Measurements from ENCODE around the gene STARD5.

The STARD5 gene

DNA sequence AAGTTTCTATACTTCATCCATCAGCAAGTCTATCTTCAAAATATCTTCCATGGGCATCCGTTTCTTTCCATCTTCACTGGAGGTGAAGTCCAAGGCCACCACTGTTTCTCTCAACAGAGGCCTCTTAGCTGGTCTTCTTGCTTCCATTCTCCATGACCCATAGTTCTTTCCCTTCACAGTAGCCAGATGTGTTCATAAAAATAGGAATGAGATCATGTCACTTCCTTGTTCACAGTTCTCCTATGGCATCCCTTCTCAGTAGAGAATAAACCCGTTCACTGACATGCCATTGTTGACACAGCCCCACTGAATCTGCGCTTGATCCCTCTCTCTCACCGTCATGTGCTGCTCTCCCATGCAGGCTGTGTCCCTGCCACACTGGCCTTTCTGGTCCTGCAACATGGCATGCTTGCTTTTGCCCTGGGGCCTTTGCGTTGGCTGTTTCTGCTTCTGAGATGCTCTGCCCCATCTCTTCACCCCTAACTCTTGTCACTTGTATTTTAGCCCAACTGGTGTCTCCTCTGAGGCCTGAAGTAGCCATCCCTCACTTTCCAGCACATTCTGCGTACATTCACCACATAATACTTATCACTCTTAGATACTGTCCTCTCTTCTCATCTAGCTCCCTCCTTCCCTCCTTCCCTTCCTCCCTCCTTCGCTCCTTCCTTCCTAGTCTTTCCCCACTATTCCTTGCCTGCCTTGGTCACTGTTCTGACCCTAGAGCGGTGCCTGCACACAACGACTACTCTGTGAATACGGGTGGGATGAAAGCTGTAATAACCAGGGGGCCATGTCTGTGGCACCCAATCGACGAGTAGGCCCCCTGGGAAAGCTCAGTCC is 42.0 kb downstream of the STARD5 start:
- no peak for DNase-seq
- in situ Hi-C loops (cut with HindIII; ENCODE audit: low pct_ligation_motif_present, low pct_unique_long_range_greater_than_20kb, low sequenced_read_pairs): no loop called here

GRCh38 chr15:81281456-81281735 is 42.5 kb downstream of the STARD5 start:
- DNase-seq: no peak
- in situ Hi-C loops (cut with HindIII; ENCODE audit: low pct_ligation_motif_present, low pct_unique_long_range_greater_than_20kb, low sequenced_read_pairs): no loop called here

GRCh38 chr15:81280696-81281455 is 43.1 kb downstream of the STARD5 start:
- DNase-seq: no peak
- in situ Hi-C loops (cut with HindIII; ENCODE audit: low pct_ligation_motif_present, low pct_unique_long_range_greater_than_20kb, low sequenced_read_pairs): no loop called here

GRCh38 chr15:81279621-81280485 is 44.1 kb downstream of the STARD5 start:
- in situ Hi-C loops (cut with HindIII; ENCODE audit: low pct_ligation_motif_present, low pct_unique_long_range_greater_than_20kb, low sequenced_read_pairs): no loop called here
- no peak for DNase-seq

DNA sequence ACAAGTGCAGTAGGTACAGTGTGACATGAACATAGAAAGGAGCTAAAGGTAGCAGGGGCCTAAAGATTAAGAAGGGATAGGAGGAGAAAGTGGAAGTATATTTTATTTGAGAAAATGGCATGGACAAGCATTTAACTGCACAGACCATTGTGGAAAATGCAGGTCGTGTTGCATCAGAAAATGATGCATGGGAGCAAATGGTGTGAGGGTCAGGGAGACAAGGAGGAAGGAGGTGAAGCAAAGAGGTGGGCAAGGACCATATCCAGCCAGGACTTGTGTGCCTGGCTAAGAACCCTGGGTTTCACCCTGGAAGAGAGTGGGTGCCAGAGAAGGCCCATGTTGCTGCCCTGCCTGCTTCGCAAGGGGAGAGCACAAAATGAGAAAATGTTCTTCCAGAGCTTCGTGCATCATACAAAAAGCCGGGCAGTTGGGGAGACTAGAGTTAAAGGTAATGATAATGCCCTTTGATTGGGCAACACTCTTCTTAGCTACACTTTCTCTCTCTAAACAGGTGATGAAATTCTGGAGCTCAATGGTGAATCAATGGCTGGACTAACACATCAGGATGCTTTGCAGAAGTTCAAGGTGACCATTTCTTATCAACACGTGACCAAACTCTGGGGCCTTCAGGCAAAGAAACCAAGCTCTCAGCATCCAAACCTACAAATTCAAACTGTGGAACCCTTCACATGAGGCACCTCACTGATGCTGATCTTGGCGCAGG is 45.5 kb downstream of the STARD5 start:
- no peak for DNase-seq
- in situ Hi-C loops (cut with HindIII; ENCODE audit: low pct_ligation_motif_present, low pct_unique_long_range_greater_than_20kb, low sequenced_read_pairs): no loop called here

GRCh38 chr15:81277851-81278250 is 46.1 kb downstream of the STARD5 start:
- in situ Hi-C loops (cut with HindIII; ENCODE audit: low pct_ligation_motif_present, low pct_unique_long_range_greater_than_20kb, low sequenced_read_pairs): no loop called here
- no peak for DNase-seq

GRCh38 chr15:81276967-81277366 is 47.0 kb downstream of the STARD5 start:
- DNase-seq: no peak
- in situ Hi-C loops (cut with HindIII; ENCODE audit: low pct_ligation_motif_present, low pct_unique_long_range_greater_than_20kb, low sequenced_read_pairs): no loop called here

GRCh38 chr15:81275711-81276392 is 48.1 kb downstream of the STARD5 start:
- DNase-seq: no peak
- in situ Hi-C loops (cut with HindIII; ENCODE audit: low pct_ligation_motif_present, low pct_unique_long_range_greater_than_20kb, low sequenced_read_pairs): no loop called here

DNA sequence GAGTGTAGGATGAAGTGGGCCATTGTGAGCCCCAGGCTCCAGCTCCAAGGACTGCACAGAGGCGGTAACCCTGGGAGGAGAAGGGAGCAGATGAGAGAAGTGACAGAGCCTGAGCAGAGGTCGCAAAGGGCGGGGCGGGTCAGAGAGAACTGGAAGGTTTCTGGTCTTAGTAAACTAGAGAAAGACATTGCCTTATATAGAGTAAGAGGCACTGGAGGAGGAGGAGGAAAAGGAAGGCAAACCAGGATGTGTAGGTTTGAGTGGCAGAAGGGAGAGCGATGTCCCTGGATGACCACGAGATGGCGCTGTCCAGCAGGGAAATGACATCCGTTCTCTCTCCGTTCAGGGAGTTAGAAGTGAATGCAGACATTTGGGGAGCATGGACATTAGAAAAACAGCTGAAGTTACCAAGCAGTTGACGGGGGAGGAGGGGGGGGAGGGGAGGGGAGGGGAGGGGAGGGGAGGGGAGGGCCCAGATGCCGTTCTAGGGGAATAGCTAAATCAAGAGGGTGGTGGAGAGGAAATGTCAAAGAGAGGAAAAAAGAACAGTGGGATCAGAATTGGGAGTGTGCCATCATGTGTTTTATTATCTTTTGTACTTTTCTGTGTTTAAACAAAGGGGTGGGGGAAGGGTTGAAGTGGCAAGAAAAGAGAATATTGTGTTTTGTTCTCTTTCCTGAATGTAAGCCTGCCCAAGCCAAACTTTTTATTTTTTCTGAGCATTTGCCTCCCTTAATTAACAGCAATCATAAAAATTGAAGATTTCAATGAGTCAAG is 48.8 kb downstream of the STARD5 start:
- DNase-seq: peak; percentile 60
- in situ Hi-C loops (cut with HindIII; ENCODE audit: low pct_ligation_motif_present, low pct_unique_long_range_greater_than_20kb, low sequenced_read_pairs): no loop called here

GRCh38 chr15:81274255-81274654 is 49.7 kb downstream of the STARD5 start:
- DNase-seq: no peak
- in situ Hi-C loops (cut with HindIII; ENCODE audit: low pct_ligation_motif_present, low pct_unique_long_range_greater_than_20kb, low sequenced_read_pairs): no loop called here

GRCh38 chr15:81273855-81274254 is 50.1 kb downstream of the STARD5 start:
- in situ Hi-C loops (cut with HindIII; ENCODE audit: low pct_ligation_motif_present, low pct_unique_long_range_greater_than_20kb, low sequenced_read_pairs): no loop called here
- DNase-seq: no peak

DNA sequence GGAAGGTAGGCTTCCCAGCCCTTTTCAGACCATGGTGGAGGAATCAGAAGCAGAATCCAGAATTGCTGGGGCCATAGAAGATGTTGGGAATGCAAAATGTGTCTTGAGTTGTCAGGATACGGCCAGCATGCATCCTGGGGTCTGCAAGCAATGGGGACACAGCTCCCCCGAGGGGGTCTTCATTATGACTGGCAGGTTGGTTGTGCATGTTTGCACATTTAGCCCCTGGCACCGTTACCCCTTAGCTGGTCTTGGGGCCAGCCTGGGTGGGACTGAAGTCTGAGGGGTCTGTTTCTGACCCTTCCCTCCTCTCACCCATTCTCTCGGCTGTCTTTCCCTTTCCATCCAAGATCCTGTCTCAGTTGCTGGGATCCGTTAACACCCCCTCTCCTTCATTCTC is 50.7 kb downstream of the STARD5 start:
- DNase-seq: no peak
- in situ Hi-C loops (cut with HindIII; ENCODE audit: low pct_ligation_motif_present, low pct_unique_long_range_greater_than_20kb, low sequenced_read_pairs): no loop called here

DNA sequence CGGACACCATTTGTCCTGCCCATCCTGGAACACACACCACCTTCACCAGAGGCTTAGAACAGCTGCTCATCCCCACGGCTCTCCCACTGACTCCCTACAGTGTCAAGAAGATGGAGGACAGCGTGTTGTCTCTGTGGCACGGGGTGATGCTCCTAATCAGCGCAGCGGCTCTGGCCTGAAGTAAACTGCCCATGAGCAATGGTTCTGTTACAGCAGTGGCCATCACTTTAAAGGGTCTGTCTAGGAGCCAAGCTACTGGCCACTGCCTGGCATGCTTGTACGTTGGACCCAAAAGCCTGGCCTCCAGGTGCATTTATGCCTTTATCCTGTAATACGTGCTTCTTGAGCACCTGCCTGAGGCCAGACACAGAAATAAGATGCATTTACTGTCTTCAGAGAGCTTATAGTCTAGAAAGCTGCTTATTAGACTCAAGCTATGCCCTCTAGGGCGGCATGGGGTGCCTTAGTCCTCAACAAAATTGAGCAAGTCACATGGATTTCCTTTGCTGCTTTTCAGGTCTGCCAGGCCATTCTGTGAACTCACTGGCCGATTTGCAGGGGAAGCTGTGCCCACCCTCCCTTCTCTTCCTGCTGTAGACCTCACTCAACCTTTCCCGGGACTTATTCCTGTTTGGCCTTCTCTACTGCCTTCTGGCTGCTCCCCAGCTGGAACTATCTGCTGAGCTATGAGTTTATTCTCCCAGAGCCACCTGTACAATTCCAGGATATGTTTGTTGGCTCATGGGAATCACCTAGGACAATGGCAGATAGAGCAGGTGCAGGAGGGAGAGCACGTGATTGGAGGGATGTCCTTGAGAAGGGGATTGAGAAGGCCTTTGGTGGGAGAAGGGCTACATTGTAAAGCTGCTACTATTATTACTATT is 51.9 kb downstream of the STARD5 start:
- in situ Hi-C loops (cut with HindIII; ENCODE audit: low pct_ligation_motif_present, low pct_unique_long_range_greater_than_20kb, low sequenced_read_pairs): no loop called here
- DNase-seq: no peak

DNA sequence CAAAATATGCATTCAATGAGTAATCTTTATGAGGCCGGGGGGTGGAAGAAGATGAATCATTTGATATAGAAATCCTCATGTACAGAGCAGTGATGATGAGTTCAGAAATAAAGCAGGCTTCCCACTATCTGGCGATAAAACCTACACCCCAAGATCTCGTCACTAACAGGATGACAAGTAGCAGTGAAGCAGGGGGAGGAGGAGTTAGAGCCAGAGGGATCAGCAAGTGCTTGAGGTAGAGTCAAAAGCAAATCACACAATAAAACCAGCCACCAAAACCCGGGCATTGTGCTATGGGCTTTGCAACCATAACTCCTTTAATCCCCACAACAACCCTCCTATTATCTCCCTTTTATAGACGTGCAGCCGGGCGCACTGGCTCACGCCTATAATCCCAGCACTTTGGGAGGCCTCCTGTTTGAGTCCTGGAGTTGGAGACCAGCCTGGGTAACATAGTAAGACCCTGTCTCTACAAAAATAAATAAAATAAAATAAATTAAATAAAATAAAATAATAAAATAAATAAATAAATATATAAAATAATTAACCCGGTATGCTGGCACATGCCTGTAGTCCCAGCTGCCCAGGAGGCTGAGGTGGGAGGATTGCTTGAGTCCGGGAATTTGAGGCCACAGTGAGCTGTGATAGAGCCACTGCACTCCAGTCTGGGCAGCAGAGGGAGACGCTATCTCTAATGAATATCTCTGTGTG is 53.0 kb downstream of the STARD5 start:
- no peak for DNase-seq
- in situ Hi-C loops (cut with HindIII; ENCODE audit: low pct_ligation_motif_present, low pct_unique_long_range_greater_than_20kb, low sequenced_read_pairs): no loop called here

- DNase-seq: no peak
- in situ Hi-C loops (cut with HindIII; ENCODE audit: low pct_ligation_motif_present, low pct_unique_long_range_greater_than_20kb, low sequenced_read_pairs): no loop called here
These were observed 53.8 kb downstream of the STARD5 start for GRCh38 chr15:81270188-81270587.
